H9 (cell line): ENCODE data around the gene DLST. TPM values are rescaled to one million over a fixed set of nuclear protein-coding genes. Genes with fewer than 3 reads are reported as not detected.

Source experiments
- DNase-seq: peaks from one replicate; pipeline ENCODE4 v3.0.0-alpha.2; 2017
- H2AFZ ChIP-seq: one replicate; pipeline ENCODE4 v1.6.1; 2013; ENCODE audit warnings: mild to moderate bottlenecking, low read length, control low read depth, moderate library complexity
- H2AK5ac ChIP-seq: 2 replicates; pipeline ENCODE4 v1.6.1; 2013; ENCODE audit warnings: low read length, control low read depth, mixed read lengths; ENCODE audit not compliant: insufficient read length
- H2BK120ac ChIP-seq: one replicate; pipeline ENCODE4 v1.6.1; 2013; ENCODE audit warnings: low read depth, mild to moderate bottlenecking, low read length, control low read depth, inconsistent platforms; ENCODE audit not compliant: poor library complexity, severe bottlenecking
- H2BK12ac ChIP-seq: 2 replicates; pipeline ENCODE4 v1.6.1; 2013; ENCODE audit warnings: low read length, control low read depth, mixed read lengths, low read depth; ENCODE audit not compliant: insufficient read length
- H2BK15ac ChIP-seq: 2 replicates; pipeline ENCODE4 v1.6.1; 2013; ENCODE audit warnings: low read depth, low read length, control low read depth
- H2BK20ac ChIP-seq: one replicate; pipeline ENCODE4 v1.6.1; 2013; ENCODE audit warnings: low read depth, mild to moderate bottlenecking, low read length, control low read depth, inconsistent platforms; ENCODE audit not compliant: poor library complexity, severe bottlenecking
- H2BK5ac ChIP-seq: 2 replicates; pipeline ENCODE4 v1.6.1; 2013; ENCODE audit warnings: low read length, control low read depth, mixed read lengths; ENCODE audit not compliant: insufficient read length
- H3K14ac ChIP-seq: 2 replicates; pipeline ENCODE4 v1.6.1; 2013; ENCODE audit warnings: low read length, control low read depth; ENCODE audit not compliant: insufficient read depth
- H3K18ac ChIP-seq: 2 replicates; pipeline ENCODE4 v1.6.1; 2013; ENCODE audit warnings: low read depth, mild to moderate bottlenecking, mixed read lengths, low read length, control low read depth; ENCODE audit not compliant: insufficient read length
- H3K23ac ChIP-seq: 2 replicates; pipeline ENCODE4 v1.6.1; 2013; ENCODE audit warnings: low read length, control low read depth, mixed read lengths, low read depth; ENCODE audit not compliant: insufficient read length
- H3K23me2 ChIP-seq: 2 replicates; pipeline ENCODE4 v1.6.1; 2013; ENCODE audit warnings: low read depth, mild to moderate bottlenecking, mixed read lengths, low read length, control low read depth; ENCODE audit not compliant: insufficient read length, poor library complexity, severe bottlenecking
- H3K27ac ChIP-seq: 2 replicates; pipeline ENCODE4 v1.5.1; 2013; ENCODE audit warnings: low read length, control low read depth, mixed read lengths, low read depth; ENCODE audit not compliant: insufficient read length
- H3K27me3 ChIP-seq: 2 replicates; pipeline ENCODE4 v1.6.1; 2013; ENCODE audit warnings: low read length, control low read depth, inconsistent platforms; ENCODE audit not compliant: insufficient read depth
- H3K4ac ChIP-seq: 2 replicates; pipeline ENCODE4 v1.6.1; 2013; ENCODE audit warnings: low read depth, mild to moderate bottlenecking, control low read depth, inconsistent platforms, low read length, moderate library complexity
- H3K4me1 ChIP-seq: 2 replicates; pipeline ENCODE4 v1.6.1; 2013; ENCODE audit warnings: low read length, control low read depth, inconsistent platforms; ENCODE audit not compliant: insufficient read depth
- H3K4me2 ChIP-seq: 2 replicates; pipeline ENCODE4 v1.6.1; 2013; ENCODE audit warnings: low read length, control low read depth, mixed read lengths; ENCODE audit not compliant: insufficient read length, insufficient read depth
- H3K56ac ChIP-seq: 2 replicates; pipeline ENCODE4 v1.6.1; 2013; ENCODE audit warnings: low read depth, mild to moderate bottlenecking, mixed read lengths, low read length, control low read depth; ENCODE audit not compliant: insufficient read length
- H3K79me1 ChIP-seq: 2 replicates; pipeline ENCODE4 v1.6.1; 2013; ENCODE audit warnings: low read depth, mild to moderate bottlenecking, moderate library complexity, low read length, control low read depth, inconsistent platforms; ENCODE audit not compliant: insufficient read depth, poor library complexity, severe bottlenecking
- H3K79me2 ChIP-seq: 2 replicates; pipeline ENCODE4 v1.6.1; 2013; ENCODE audit warnings: low read length, control low read depth, inconsistent platforms; ENCODE audit not compliant: insufficient read depth
- H3K9ac ChIP-seq: 2 replicates; pipeline ENCODE4 v1.6.1; 2013; ENCODE audit warnings: low read length, control low read depth, mixed read lengths; ENCODE audit not compliant: insufficient read length; ENCODE audit errors: extremely low read depth
- H3K9me3 ChIP-seq: one replicate; pipeline ENCODE4 v1.6.1; 2013; ENCODE audit warnings: low read depth, low read length, inconsistent platforms; ENCODE audit not compliant: control insufficient read depth
- H3T11ph ChIP-seq: one replicate; pipeline ENCODE4 v1.6.1; 2013; ENCODE audit warnings: mild to moderate bottlenecking, low read length, control low read depth, inconsistent platforms
- H4K20me1 ChIP-seq: one replicate; pipeline ENCODE4 v1.6.1; 2013; ENCODE audit not compliant: control insufficient read depth, insufficient read length, insufficient read depth
- H4K5ac ChIP-seq: 2 replicates; pipeline ENCODE4 v1.6.1; 2013; ENCODE audit warnings: low read depth, mild to moderate bottlenecking, mixed read lengths, low read length, control low read depth; ENCODE audit not compliant: insufficient read length
- H4K8ac ChIP-seq: replicated peaks from 2 replicates; pipeline ENCODE4 v1.6.1; 2013; ENCODE audit warnings: low read length, control low read depth, mixed read lengths, low read depth; ENCODE audit not compliant: insufficient read length
- H4K91ac ChIP-seq: 2 replicates; pipeline ENCODE4 v1.6.1; 2013; ENCODE audit warnings: low read depth, mild to moderate bottlenecking, moderate library complexity, mixed read lengths, low read length, control low read depth; ENCODE audit not compliant: insufficient read length
- H3K27ac Mint-ChIP-seq, 3 experiments: 2 replicates in 2 of 3; 3 replicates in 1 of 3; pipeline ENCODE4 v1.8.0; 2020 to 2021; ENCODE audit warnings: mixed read lengths in 3 of 3, mild to moderate bottlenecking in 1 of 3, moderate library complexity in 1 of 3
- H3K27me3 Mint-ChIP-seq: 2 replicates; pipeline ENCODE4 v1.8.0; 2021; ENCODE audit warnings: low read depth, mild to moderate bottlenecking, moderate library complexity, mixed read lengths
- H3K36me3 Mint-ChIP-seq, 3 experiments: 2 replicates in 2 of 3; 3 replicates in 1 of 3; pipeline ENCODE4 v1.8.0; 2020 to 2021; ENCODE audit warnings: low read depth in 3 of 3, mixed read lengths in 3 of 3; ENCODE audit not compliant: insufficient read depth in 1 of 3
- H3K4me1 Mint-ChIP-seq, 2 experiments: 2 replicates each; pipeline ENCODE4 v1.8.0; 2020; ENCODE audit warnings: mixed read lengths in 2 of 2
- H3K4me3 Mint-ChIP-seq, 2 experiments: 2 replicates in 1 of 2; 3 replicates in 1 of 2; pipeline ENCODE4 v1.8.0; 2020 to 2021; ENCODE audit warnings: mild to moderate bottlenecking in 2 of 2, mixed read lengths in 2 of 2, moderate library complexity in 1 of 2
- H3K9me3 Mint-ChIP-seq, 2 experiments: 2 replicates in 1 of 2; 3 replicates in 1 of 2; pipeline ENCODE4 v1.8.0; 2020; ENCODE audit warnings: mild to moderate bottlenecking in 2 of 2, mixed read lengths in 2 of 2, moderate library complexity in 1 of 2
- WGBS: extraction: QIAGEN DNeasy Blood & Tissue Kit; methylation state at CpG from one replicate; pipeline ENCODE4 v1.1.7; 2013; ENCODE audit warnings: missing lambda C conversion rate, low lambda C conversion rate, mixed read lengths; ENCODE audit not compliant: insufficient read length; ENCODE audit errors: extremely low coverage; 5-methylcytosine and 5-hydroxymethylcytosine counted together
- total RNA-seq: library from RNA; stranded (reverse); gene quantifications from 2 replicates; pipeline ENCODE4 v1.2.1, GENCODE V29; 2021
- TF ChIP-seq, protein P1 (sequence below): fragments of 200-600 bp; sonication (generic); conservative IDR thresholded peaks from 3 replicates; pipeline ENCODE4 v1.8.0; 2021; ENCODE audit warnings: antibody characterized with exemption, mild to moderate bottlenecking

DLST gene
- total RNA-seq, 1 experiment from 2014 or later, result 116 TPM

DNA sequence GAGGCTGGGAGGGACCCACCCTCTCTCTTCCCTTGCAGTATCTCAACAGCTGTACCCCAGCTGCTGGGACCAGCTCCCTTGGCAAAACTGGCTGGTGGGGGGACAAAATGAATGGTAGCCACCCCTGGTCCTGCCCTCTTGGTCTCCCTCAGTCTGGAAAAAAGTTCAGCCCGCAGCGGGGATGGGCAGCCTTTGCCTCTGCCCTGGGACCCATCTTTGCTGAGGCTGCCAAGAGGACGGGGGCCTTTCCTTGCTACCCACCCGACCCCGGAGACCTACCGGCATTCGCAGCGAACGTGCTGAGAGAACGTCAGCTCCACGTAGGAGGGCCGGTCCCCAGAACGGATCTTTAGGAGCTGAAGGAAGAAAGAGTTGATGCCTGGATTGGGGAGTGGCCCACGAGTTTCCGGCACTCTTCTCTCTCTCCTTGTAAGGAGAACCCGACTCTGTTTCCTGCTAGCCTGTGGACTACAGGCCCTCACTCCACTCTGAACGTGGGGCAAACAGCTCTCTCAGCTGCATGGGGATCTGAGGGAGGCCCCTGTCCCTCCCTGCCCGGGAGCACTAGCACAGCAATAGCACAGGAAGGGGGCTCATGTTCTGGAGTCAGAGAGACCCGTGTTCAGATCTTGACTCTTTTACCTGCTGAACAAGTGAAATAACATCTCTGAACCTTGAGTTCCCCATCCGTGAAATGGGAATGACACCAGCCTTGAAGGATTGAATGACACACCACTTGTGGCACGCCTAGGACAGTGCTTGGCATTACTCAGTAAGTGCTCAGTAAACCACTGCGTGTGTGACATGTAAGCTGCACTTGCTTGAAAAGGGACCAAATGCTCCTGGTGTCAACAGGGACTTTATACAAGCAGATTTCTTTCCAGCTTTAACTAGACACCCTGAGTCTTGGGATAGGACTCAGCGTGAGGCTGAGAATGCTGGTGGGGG, 66.8 kb downstream of the DLST start:
- Mint-ChIP-seq H3K27ac (peak overlapping the region in 1 of 3 experiments; percentile 59; a peak in 3 of 7 replicates), H3K9me3 (no peaks in the 10 kb centered on the region), H3K27me3 (no peaks in the 10 kb centered on the region), H3K4me1 (peaks cover 5 to 11% of the 10 kb centered on the region in 2 experiments), H3K36me3 (no peaks in the 10 kb centered on the region), H3K4me3 (no peak overlapping the region)
- H3K79me2 ChIP-seq, result no peaks in the 10 kb centered on the region
- no peaks in the 10 kb centered on the region for H3K79me1 ChIP-seq
- no peak overlapping the region for H3K14ac ChIP-seq
- H3K56ac ChIP-seq, result no peak overlapping the region
- no peak overlapping the region for H2BK5ac ChIP-seq
- no peak overlapping the region for H3K4ac ChIP-seq
- DNase-seq, result no peak
- H3T11ph ChIP-seq, result no peak overlapping the region
- H2BK12ac ChIP-seq, result no peak overlapping the region
- H3K9me3 ChIP-seq, result no peaks in the 10 kb centered on the region
- no peak overlapping the region for H3K9ac ChIP-seq
- no peak overlapping the region for H2AK5ac ChIP-seq
- H3K4me1 ChIP-seq, result no peaks in the 10 kb centered on the region
- no peaks in the 10 kb centered on the region for H3K23me2 ChIP-seq
- no peak overlapping the region for H2BK15ac ChIP-seq
- no CpG with 5 or more reads among the region's 23 CpGs for WGBS
- no peak overlapping the region for H3K18ac ChIP-seq
- H2BK120ac ChIP-seq, result no peak overlapping the region
- no peak overlapping the region for H4K91ac ChIP-seq
- peaks cover 5% of the 10 kb centered on the region for H4K20me1 ChIP-seq
- no peak overlapping the region for H3K4me2 ChIP-seq
- H4K5ac ChIP-seq, result no peak overlapping the region
- H2AFZ ChIP-seq, result no peak overlapping the region
- H3K23ac ChIP-seq, result no peak overlapping the region
- no peak overlapping the region for H4K8ac ChIP-seq
- no peaks in the 10 kb centered on the region for H3K27me3 ChIP-seq
- TF ChIP-seq, protein P1, sequence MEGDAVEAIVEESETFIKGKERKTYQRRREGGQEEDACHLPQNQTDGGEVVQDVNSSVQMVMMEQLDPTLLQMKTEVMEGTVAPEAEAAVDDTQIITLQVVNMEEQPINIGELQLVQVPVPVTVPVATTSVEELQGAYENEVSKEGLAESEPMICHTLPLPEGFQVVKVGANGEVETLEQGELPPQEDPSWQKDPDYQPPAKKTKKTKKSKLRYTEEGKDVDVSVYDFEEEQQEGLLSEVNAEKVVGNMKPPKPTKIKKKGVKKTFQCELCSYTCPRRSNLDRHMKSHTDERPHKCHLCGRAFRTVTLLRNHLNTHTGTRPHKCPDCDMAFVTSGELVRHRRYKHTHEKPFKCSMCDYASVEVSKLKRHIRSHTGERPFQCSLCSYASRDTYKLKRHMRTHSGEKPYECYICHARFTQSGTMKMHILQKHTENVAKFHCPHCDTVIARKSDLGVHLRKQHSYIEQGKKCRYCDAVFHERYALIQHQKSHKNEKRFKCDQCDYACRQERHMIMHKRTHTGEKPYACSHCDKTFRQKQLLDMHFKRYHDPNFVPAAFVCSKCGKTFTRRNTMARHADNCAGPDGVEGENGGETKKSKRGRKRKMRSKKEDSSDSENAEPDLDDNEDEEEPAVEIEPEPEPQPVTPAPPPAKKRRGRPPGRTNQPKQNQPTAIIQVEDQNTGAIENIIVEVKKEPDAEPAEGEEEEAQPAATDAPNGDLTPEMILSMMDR, result no peak
- H3K27ac ChIP-seq, result no peak overlapping the region
- no peak overlapping the region for H2BK20ac ChIP-seq
